ENCODE results near the gene IRAG1. TPM values are rescaled to one million over a fixed set of nuclear protein-coding genes. Genes with fewer than 3 reads are reported as not detected.

IRAG1 gene
- total and polyA plus RNA-seq, 2 of the 13 experiments (the other 11 are each of a cell fraction or from before 2014, with no cell fraction given), result 0.13 to 0.20 TPM

DNA sequence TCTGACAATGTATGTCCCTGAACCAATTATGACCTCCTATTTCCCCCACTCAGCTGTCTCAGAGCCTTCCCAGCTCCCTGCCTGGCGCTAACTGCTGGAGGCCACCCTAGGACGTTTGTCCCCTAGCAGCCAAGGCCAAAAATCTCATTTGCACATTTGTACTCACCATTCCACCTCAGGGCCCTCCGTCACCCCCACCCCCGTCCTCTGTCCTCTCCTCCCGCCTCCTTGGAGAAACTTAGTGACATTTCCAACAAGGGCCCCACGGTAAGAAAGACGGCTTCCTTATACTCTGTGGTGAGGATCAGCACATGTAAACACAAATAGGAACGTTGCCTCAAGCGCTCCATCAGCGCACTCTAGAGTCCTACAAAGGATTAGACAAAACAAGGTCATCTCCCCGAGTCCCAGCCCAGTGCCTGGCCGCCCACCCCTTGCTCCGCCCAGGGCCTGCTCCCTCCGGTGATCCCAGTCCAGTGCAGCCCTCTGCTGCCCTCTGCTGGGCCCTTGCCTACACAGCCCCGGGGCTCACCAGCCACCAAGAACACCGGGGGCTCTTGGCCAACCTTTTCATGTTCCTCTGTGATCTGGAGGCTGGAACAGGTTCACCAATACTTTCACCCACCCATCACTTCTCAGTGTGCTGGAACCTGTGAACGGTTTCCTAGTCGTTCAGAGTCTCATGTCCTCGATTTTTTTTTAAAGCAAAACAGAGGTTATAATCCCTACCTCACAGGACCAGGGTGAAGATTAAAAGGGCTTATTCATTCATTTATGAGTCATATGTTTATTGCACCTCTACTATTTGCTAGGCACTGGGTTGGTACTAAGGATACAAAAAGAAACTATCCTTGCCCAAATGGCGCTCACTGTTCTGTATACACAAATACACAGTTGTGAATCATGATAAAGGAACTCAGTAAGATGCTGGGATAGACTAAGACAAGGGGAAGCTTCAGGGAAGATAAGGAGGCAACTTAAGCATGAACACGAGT lies 42.2 kb upstream of the IRAG1 start (continued):
- TF ChIP-seq BRF2 (CRISPR knock-in tag; IDR thresholded peaks at IDR 0.05) (no peak), ZNF616 (CRISPR knock-in tag; IDR thresholded peaks at IDR 0.05; ENCODE audit: low read depth) (no peak), NFRKB (IDR thresholded peaks at IDR 0.05) (no peak), E2F1 (CRISPR knock-in tag; IDR thresholded peaks at IDR 0.05) (no peak), CHD4 (IDR thresholded peaks at IDR 0.05; ENCODE audit: borderline replicate concordance, low read length) (no peak), SMYD3 (CRISPR knock-in tag; IDR thresholded peaks at IDR 0.05) (no peak), MTF2 (CRISPR knock-in tag; IDR thresholded peaks at IDR 0.05; ENCODE audit: borderline replicate concordance) (no peak), ZNF546 (CRISPR knock-in tag; conservative IDR thresholded peaks at IDR 0.05) (no peak), GPN1 (CRISPR knock-in tag; IDR thresholded peaks at IDR 0.05; ENCODE audit: borderline replicate concordance) (no peak), ZFP36L1 (CRISPR knock-in tag; IDR thresholded peaks at IDR 0.05) (no peak), NCOA5 (CRISPR knock-in tag; IDR thresholded peaks at IDR 0.05) (no peak), ZNF543 (CRISPR knock-in tag; IDR thresholded peaks at IDR 0.05) (no peak), PRDM4 (CRISPR knock-in tag; IDR thresholded peaks at IDR 0.05; ENCODE audit: borderline replicate concordance) (no peak), ZNF550 (CRISPR knock-in tag; IDR thresholded peaks at IDR 0.05; ENCODE audit: borderline replicate concordance) (no peak), ZNF292 (CRISPR knock-in tag; IDR thresholded peaks at IDR 0.05; ENCODE audit: borderline replicate concordance, low read depth) (no peak)
- TF ChIP-seq, protein P1, sequence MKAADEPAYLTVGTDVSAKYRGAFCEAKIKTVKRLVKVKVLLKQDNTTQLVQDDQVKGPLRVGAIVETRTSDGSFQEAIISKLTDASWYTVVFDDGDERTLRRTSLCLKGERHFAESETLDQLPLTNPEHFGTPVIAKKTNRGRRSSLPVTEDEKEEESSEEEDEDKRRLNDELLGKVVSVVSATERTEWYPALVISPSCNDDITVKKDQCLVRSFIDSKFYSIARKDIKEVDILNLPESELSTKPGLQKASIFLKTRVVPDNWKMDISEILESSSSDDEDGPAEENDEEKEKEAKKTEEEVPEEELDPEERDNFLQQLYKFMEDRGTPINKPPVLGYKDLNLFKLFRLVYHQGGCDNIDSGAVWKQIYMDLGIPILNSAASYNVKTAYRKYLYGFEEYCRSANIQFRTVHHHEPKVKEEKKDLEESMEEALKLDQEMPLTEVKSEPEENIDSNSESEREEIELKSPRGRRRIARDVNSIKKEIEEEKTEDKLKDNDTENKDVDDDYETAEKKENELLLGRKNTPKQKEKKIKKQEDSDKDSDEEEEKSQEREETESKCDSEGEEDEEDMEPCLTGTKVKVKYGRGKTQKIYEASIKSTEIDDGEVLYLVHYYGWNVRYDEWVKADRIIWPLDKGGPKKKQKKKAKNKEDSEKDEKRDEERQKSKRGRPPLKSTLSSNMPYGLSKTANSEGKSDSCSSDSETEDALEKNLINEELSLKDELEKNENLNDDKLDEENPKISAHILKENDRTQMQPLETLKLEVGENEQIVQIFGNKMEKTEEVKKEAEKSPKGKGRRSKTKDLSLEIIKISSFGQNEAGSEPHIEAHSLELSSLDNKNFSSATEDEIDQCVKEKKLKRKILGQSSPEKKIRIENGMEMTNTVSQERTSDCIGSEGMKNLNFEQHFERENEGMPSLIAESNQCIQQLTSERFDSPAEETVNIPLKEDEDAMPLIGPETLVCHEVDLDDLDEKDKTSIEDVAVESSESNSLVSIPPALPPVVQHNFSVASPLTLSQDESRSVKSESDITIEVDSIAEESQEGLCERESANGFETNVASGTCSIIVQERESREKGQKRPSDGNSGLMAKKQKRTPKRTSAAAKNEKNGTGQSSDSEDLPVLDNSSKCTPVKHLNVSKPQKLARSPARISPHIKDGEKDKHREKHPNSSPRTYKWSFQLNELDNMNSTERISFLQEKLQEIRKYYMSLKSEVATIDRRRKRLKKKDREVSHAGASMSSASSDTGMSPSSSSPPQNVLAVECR (CRISPR knock-in tag; IDR thresholded peaks at IDR 0.05; ENCODE audit: borderline replicate concordance), result no peak
- TF ChIP-seq, protein P2, sequence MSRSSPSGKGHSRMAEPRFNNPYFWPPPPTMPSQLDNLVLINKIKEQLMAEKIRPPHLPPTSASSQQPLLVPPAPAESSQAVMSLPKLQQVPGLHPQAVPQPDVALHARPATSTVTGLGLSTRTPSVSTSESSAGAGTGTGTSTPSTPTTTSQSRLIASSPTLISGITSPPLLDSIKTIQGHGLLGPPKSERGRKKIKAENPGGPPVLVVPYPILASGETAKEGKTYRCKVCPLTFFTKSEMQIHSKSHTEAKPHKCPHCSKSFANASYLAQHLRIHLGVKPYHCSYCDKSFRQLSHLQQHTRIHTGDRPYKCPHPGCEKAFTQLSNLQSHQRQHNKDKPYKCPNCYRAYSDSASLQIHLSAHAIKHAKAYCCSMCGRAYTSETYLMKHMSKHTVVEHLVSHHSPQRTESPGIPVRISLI (CRISPR knock-in tag; IDR thresholded peaks at IDR 0.05; ENCODE audit: borderline replicate concordance), result no peak
